Right lobe of liver (tissue), 4 donors: ENCODE results near the gene SNX6.

ENCODE experiments used
- CTCF ChIP-seq, 4 donors: fragments of 200-600 bp in 3 of 4; fragments of 450-650 bp in 1 of 4; IDR thresholded peaks; one replicate each; pipeline versions ENCODE4 v1.5.1 to v1.8.0; 2016 to 2022; ENCODE audit warnings: antibody characterized with exemption in 4 of 4, mild to moderate bottlenecking in 2 of 4
- POLR2A ChIP-seq: fragments of 450-650 bp; IDR thresholded peaks from one replicate; pipeline ENCODE4 v1.6.1; 2017; ENCODE audit warnings: antibody characterized with exemption, mild to moderate bottlenecking
- donor health status: DM: no; HTN: no; CAD: no.
- donor health status: DM: no; HTN: no; CAD: no.
- donor health status: DM: no; HTN: yes; CAD: no.

DNA sequence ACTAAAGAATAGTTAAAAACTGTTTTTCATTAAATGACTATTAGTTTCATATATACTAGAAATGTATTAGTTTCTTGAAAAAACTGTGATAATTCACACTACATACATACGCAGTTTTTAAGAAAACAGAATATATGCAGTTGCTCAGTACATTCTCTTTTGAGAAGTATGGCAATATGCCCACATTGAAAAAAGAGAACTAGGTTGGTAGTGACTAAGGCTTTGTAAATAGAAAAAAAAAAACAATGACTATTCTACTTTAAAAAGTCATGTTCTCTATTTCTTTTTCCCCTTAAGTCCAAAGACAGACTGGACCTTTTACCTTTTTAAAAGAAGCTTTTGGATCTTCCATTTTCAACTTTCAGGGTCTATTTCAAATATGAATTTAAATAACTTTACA lies 25.0 kb downstream of the SNX6 start:
- TF ChIP-seq CTCF (IDR thresholded peaks at IDR 0.05), result no peak
- TF ChIP-seq POLR2A, result no peak
